GM12891 (cell line): ENCODE data around the gene SLC44A2.
A peak's percentile ranks its signal among the peaks of the same experiment; 100 is the strongest.

ENCODE experiments used
- PAX5 ChIP-seq: IDR thresholded peaks from 2 replicates; pipeline ENCODE4 v1.6.1; 2011; ENCODE audit warnings: low read length, moderate library complexity, mild to moderate bottlenecking; ENCODE audit not compliant: insufficient read depth, severe bottlenecking
- POLR2A ChIP-seq: IDR thresholded peaks from 2 replicates; pipeline ENCODE4 v1.6.1; 2011; ENCODE audit warnings: low read depth, low read length, control low read depth
- POLR2AphosphoS5 ChIP-seq: IDR thresholded peaks from 2 replicates; pipeline ENCODE4 v1.6.1; 2011; ENCODE audit warnings: low read depth, low read length, control low read depth
- TAF1 ChIP-seq: IDR thresholded peaks from 2 replicates; pipeline ENCODE4 v1.6.1; 2011; ENCODE audit warnings: low read depth, low read length, control low read depth

GRCh38 chr19:10686193-10686592, 60.8 kb downstream of the SLC44A2 start:
- no peak for TF ChIP-seq POLR2A
- TF ChIP-seq TAF1, result no peak
- 0 out of 2 replicates have a peak, but pooled peaks have one; percentile 13 for TF ChIP-seq POLR2AphosphoS5
- no peak for TF ChIP-seq PAX5
